Measurements from ENCODE around the gene PLD1. TPM values are rescaled to one million over a fixed set of nuclear protein-coding genes. Genes with fewer than 3 reads are reported as not detected.

PLD1 gene
- total RNA-seq, 1 donor from 2014 or later = 734 TPM

DNA sequence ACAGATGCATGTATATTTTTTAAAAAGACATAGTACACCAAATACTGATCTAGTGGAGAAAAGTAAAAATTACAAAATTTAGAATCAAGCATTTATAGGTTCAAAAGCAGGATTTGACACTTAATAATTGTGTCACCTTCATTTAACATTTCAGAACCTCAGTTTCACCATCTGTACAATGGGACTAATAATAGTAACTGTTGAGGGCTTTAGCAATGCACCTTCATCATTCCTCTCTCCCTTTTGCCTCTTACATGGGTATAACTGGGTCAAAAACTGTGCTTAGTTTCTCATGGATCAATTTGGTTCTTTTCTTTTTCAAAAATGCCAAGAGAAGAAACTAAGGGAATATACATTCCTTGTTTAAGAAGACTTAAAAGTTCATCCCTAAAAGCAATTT, 27.4 kb upstream of the PLD1 start:
- no peak for DNase-seq (ENCODE audit: low spot score)

GRCh38 chr3:171836855-171837254, 26.6 kb upstream of the PLD1 start:
- DNase-seq (ENCODE audit: low spot score) = no peak

GRCh38 chr3:171835613-171836012, 25.3 kb upstream of the PLD1 start:
- no peak for DNase-seq (ENCODE audit: low spot score)

DNA sequence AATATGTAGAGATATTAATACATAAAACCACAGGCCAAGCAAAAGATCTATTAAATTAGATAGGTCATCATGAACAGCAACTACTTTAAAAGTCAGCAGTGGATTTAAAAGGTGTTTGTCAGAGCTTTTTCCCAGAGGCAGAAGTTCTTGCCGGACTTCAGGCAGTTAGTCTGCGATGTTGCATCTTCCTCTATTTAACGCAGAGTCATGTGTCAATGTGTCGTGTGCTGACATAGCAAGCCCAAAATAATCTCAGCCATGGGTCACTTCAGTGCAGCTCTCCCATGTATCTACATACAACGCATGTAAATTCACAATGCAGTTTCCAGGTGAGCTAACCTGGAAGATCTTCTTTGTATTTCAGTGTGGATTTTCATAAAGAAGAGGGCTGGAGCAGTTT, 24.8 kb upstream of the PLD1 start:
- no peak for DNase-seq (ENCODE audit: low spot score)

- no peak for DNase-seq (ENCODE audit: low spot score)
Observed at GRCh38 chr3:171834461-171834801, 24.1 kb upstream of the PLD1 start.

DNA sequence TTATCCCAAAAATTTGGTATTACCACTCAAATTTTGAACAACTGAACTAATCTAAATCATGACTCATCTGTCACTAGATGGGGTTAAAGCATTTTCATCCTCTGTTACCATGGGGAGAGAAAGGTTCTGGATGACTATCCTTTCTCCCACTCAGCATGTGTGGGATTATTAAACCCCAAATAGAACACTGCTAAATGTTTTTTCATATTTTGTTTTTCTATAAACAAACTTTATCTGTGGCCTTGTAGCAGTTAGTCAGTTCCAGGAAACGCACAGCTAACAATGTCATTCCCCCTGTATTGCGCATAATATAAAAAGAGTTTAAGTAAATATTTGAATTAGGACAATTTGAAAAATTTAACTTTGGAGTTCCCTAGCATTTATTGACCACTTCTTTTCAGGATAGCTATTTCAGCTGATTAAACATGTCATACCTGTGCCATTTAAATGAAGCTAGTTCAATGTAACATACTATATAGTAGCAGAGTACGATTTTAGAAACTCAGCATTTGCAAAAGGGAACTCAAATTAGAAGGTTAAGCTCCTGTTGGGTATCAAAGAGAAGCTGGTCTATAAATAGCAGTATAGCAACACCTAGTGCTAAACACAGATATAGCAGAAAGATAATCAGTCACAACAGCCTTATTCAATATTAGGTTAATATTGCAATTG, 23.6 kb upstream of the PLD1 start:
- no peak for DNase-seq (ENCODE audit: low spot score)

GRCh38 chr3:171832989-171833388, 22.7 kb upstream of the PLD1 start:
- no peak for DNase-seq (ENCODE audit: low spot score)

GRCh38 chr3:171831936-171832335, 21.7 kb upstream of the PLD1 start:
- no peak for DNase-seq (ENCODE audit: low spot score)

DNA sequence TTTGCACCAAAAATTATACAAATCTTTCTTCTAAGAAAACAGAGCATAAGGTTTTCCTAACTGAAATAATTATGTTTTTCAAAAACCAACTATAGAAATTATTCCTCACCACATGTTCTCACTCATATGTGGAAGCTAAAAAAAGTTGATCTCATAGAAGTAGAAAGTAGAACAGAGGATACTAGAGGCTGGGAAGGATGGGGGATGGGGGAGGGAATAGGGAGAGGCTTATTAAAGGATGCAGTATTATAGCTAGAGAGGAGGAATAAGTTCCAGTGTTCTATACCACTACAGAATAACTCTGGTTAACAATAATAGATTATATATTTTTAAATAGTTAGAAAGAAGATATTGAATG, 20.2 kb upstream of the PLD1 start:
- no peak for DNase-seq (ENCODE audit: low spot score)

DNA sequence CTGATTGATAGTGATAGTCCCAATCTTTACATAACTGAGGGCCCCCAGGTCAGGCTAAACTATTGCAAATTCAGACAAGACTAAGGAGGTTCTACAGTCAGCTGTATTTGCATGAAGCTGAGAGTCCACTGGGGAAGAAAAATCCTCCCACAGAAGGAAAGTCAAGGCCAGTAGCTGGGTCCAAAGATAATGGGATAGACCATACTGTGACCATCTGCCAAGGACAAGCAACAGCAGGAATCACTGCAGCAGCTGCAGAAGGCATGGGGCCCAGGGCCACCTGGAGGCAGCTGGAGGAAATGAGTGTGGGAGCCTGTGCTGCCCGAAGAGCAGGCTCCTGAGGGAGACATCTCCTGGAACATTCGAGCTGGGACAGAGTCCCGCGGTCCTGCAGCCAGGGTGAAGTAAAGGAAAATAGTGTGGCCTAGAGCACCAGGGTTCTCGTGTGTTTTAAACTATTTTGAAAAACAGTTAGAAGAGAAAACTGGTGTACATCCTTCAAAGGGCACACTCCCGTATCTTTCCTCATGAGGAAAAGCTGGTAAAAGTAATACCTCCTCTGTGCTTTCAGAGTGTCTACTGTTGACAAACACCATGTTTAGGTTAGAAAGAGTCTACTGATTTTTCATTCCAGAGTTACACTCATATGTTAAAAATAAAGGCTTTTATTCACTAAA, 19.7 kb upstream of the PLD1 start:
- peak; percentile 83 for DNase-seq (ENCODE audit: low spot score)

GRCh38 chr3:171828902-171829770, 18.9 kb upstream of the PLD1 start:
- DNase-seq (ENCODE audit: low spot score) = no peak

- DNase-seq (ENCODE audit: low spot score) = no peak
Observed at GRCh38 chr3:171827836-171828458, 17.7 kb upstream of the PLD1 start.

GRCh38 chr3:171827385-171827784, 17.1 kb upstream of the PLD1 start:
- DNase-seq (ENCODE audit: low spot score) = no peak

- no peak for DNase-seq (ENCODE audit: low spot score)
Observed at GRCh38 chr3:171825222-171825828, 15.0 kb upstream of the PLD1 start.

DNA sequence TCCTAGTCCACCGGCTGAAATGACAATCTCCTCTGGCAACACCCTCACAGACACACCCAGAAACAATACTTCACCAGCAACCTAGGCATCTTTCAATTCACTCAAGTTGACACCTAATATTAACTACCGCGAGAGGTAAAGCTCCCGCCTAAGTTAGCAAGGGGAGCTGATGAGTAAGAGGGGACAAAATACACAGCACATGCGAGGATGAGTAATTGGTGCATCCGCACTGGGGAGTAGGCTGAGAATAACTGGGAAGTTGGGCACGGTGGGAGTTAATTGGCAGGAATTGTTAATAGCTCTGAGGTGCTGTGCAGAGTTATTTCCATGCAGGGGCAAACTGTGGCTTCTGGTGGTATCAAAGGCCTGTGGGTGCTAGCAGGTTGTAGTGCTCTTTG, 14.5 kb upstream of the PLD1 start:
- DNase-seq (ENCODE audit: low spot score) = no peak

GRCh38 chr3:171824116-171824515, 13.8 kb upstream of the PLD1 start:
- DNase-seq (ENCODE audit: low spot score) = peak; percentile 47

GRCh38 chr3:171822431-171823106, 12.3 kb upstream of the PLD1 start:
- no peak for DNase-seq (ENCODE audit: low spot score)

DNA sequence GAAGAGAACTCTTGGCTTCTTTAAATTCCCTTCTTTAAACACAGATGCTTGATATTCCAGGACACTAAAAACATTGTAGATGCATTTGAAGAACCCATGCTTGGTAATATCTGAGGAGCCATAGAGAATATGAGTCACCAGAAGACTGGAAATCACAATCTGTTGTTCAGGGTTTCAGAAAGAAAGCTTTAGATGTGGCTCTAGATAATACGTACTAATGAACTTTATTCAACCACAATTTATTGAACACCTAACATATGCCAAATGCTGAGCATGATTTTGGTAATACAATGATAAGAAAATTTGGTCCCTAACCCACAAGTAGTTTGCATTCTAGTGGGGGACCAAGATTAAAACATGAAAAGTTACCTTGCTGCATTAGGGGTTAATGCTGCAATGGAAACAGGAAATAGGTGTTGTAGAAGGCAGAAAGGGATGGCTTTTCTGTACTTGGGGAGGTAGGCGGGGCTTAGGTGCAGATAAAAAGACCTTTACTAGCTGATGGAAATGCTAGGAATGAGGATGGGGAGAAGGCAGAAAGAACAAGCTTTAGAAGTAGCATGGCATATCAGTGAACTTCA, 11.6 kb upstream of the PLD1 start:
- no peak for DNase-seq (ENCODE audit: low spot score)

- no peak for DNase-seq (ENCODE audit: low spot score)
Observed at GRCh38 chr3:171821044-171821443, 10.8 kb upstream of the PLD1 start.

DNA sequence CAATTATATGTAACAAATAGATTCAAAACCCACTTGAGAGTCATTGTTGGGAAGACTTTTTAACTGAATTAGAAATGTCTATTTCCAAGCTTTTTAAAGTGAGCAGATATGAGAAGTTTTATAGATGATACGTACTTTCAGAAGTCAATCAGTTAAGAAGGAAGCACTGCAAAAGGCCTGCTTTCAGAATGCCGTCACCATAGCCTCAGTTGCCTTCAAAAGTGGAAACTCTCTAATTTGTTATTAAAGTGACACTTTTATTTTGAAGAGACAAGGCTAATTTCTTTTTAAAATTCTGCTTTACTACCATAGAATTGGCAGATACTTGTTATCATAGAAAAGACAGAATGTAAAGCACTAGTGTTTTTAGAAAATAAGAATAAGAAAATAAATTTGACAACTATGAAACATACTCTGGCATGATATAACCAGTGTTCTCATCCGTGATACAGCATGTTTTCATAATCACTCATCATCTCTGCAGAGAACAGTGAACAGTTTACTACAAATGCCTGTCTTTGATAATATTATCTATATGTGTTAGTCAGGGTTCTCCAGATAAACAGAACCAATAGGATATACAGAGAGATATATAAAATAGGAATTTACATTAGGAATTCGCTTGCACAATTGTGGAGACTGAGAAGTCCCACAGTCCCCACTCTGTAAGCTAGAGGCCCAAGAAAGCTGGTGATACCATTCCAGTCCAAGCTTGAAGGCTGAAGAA, 7.0 kb upstream of the PLD1 start:
- DNase-seq (ENCODE audit: low spot score) = no peak
